Measurements from ENCODE around the gene RPS15.
"Not testable (repeated sequence)": the region's sequence is repeated elsewhere in the genome, so short reads cannot be mapped to it uniquely, and the experiment has no call there.

Gene RPS15

DNA sequence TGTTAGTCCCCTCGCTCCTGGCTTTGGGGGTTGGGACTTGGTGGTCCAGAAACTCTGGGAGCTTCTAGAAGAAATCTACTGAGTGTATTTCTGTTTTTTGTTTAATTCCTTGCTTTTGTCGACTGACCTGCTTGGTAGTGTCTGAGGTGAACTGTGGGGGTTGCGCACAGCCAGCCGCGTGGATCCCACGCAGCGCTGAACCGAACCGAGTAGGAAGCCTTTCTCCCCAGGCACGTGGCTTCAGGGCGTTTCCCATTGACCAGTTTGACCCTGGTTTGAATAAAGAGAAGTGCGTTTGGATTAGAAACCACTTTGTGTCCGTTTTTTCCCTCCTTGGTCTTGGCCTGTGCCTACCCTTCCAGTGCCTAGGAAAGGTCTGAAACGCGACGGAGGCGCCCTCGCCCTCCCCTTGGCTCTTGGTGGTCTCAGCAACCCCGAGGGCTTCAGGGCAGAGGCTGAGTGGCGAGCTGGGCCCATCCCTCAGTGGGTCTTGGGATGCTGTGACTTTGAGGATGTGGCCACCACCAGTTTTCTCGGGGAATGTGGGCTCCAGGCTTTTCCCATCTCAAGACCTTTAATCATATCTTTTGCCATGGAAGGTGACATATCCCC is 2.7 kb upstream of the RPS15 start:
- no peak for DNase-seq (ENCODE audit: low spot score)

DNA sequence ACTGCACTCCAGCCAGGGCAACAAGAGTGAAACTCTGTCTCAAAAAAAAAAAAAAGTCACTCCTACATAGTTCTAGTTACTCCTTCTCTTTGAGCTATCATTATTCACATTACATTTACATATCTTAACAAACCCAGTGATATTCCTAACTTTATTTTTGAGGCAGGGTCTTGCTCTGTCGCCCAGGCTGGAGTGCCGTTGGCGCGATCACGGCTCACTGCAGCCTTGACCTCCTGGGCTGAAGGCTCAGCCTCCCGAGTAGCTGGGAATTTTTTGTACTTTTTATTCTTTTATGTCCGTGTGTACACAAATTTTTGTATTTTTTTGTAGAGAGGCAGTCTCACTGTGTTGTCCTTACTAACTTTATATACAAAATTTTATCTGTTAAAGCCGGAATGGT is 587 bp upstream of the RPS15 start:
- DNase-seq (ENCODE audit: low spot score) = no peak

- DNase-seq (ENCODE audit: low spot score) = no peak
Measured at GRCh38 chr19:1438933-1439354, 748 bp downstream of the RPS15 start.

GRCh38 chr19:1439525-1440417 is 1.6 kb downstream of the RPS15 start:
- not testable (repeated sequence) for DNase-seq (ENCODE audit: low spot score)

DNA sequence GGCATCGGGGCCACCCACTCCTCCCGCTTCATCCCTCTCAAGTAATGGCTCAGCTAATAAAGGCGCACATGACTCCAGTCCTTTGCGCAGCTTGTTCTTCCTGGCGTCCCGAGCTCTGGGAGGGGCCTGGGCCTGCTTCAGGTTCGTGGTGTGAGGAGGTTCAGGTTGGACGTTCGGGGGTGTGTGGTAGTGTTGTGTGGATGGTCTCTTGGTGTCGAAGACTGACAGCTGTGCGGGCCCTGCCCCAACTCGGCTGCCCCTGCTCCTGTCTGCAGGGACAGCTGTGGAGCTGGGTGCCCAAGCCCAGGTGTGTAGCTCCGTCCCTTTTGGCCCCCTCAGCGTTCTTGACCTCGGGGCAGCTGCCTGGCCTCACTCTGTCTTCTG is 2.2 kb downstream of the RPS15 start:
- no peak for DNase-seq (ENCODE audit: low spot score)

DNA sequence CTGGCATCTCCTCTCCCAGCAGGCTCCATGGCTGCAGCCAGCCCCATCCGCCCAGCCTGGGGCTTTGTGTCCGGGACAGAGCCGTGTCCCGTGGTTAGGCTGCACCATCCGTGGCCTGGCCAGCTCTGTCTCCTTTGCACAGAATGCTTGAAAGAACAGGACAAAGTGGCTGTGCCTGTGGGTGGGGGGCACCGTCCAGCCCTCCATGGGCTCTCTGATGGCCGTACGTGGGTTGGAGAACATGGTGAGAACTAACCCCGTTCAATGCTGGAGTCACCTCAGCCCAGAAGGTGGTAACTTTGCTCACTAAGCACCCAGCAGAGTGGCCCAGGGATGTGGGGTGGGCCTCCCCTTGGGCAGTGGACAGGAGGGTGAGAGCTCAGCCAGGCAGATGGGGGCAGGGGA is 2.8 kb downstream of the RPS15 start:
- no peak for DNase-seq (ENCODE audit: low spot score)

- DNase-seq (ENCODE audit: low spot score) = no peak
Measured at GRCh38 chr19:1441677-1442438, 3.7 kb downstream of the RPS15 start.

GRCh38 chr19:1445185-1445931 is 7.2 kb downstream of the RPS15 start:
- DNase-seq (ENCODE audit: low spot score) = peak; percentile 96

DNA sequence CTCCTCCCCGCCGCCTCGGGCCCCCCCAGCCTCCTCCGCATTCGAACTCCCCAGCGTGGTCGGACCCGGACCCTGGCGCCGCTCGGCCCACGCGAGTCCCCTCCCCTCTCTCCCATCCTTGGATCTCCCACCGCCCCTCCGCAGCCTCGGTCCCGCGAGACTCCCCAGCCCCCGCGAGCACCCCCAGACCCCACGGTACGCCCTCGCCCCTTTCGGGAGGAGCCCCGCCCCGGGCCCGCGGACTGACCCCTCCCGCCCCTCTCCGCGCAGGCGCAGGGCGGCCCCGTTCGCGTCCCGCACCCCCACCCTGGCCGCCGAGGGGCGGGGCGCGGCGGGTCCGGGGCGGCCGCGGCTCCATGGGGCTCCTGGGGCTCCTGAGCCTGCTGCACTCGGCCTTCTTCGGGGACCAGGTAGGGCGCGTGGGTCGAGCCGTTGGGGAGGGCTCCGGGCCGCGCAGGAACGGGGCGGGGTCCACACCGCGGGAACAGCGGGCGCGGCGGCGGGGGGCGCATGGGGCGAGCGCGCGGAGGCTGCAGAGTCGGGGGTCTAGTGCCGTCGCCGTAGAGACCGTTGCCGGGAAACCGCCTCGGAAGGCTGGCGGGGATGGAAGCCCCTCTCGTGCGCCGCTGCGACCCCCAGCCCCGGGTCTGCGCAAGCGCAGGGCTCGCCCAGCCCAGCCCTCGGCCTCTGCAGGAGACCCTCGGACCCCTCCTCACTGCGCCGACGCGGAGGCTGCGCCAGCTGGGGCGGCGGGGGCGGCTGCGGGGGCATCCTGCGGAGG is 7.9 kb downstream of the RPS15 start:
- peak; percentile 72 for DNase-seq (ENCODE audit: low spot score)

DNA sequence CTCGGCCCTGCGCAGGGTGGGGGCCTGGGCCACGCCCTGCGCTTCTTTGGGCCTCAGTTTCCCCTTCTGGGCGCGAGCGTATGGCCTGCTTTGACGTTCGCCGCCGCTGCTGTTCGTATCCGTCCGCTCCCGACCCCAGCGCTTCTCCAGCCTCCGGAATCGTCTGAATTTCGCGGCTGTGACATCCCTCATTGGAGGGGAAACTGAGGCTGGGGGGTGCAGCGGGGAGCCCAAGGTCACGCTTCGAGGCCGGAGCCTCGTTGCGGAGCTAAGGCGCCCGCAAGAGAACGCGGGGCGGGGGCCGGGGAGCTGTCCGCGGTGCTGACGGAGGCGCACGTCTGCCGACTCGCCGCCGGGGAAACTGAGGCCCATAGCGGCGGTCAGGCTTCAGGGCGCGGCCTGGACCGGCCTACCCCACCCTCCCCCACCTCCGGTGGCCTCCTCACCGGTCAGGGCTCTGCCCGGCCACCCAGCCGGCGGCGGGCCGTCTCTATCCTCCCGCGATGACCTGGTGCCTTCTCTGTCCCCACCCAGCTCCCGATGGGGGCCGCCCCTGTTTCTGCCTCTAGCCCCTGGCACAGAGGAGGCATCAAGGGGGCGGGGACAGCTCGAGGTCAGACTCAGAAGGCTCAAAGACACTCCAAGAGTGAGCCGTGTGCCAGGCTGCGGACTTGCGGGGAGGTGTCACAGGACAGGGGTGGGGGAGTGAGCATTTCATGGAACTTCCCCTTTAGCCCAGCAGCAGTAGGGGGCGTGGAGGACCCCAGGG is 8.7 kb downstream of the RPS15 start:
- peak; percentile 33 for DNase-seq (ENCODE audit: low spot score)

- DNase-seq (ENCODE audit: low spot score) = no peak
Measured at GRCh38 chr19:1447504-1447903, 9.3 kb downstream of the RPS15 start.

- DNase-seq (ENCODE audit: low spot score) = no peak
Measured at GRCh38 chr19:1447944-1448343, 9.7 kb downstream of the RPS15 start.

DNA sequence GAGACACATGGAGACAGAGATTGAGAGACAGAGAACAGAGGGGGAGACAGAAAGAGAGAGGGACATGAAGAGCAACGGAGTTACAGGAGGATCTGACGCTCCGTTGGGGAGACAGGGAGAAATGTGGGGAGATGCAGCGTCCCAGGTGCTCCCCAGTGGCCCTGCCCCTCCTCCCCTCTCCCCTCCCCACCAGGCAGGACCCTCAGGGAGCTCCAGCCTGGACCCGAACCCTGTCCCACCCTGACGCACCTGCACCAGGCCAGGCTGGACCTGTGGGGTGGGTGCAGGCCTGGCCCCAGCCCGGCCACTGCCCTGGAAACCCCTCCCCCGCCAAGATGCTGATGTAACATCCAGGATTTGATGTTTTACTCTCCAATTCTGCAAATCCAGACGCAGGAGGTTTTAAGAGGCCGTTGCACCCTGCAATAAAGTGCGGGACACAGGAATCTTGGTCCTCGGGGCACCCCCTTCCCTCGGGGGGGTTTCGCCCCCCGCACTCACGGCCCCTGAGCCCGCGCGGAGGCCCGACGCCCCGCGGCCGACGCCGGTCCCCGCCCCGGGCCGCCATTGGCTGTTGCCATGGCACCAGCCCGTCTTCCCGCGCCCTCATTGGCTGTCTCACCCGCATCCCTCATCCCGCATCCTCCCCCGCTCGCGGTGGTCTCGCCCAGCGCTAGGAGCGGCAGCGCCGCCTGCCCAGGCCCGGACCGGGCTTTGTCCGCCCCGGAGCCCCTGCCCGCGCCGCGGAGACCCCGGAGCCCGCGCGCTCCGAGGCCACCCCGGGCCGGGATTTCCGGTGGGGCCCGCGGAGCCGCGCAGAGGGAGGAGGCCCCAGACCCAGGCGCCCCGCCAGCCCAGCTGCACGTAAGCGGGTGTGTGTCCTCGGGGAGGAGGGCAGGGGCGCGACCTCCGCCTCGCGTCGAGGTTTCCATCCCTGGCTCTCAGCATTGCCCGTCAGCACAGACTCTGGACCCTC is 11.6 kb downstream of the RPS15 start, which contains the start of gene APC2:
Gene APC2, plus strand, starts transcription at position 655 of the 976 bp plus-strand sequence. CDS start 2,881 bp downstream, outside the sequence.
- peak; percentile 90 for DNase-seq (ENCODE audit: low spot score)

DNA sequence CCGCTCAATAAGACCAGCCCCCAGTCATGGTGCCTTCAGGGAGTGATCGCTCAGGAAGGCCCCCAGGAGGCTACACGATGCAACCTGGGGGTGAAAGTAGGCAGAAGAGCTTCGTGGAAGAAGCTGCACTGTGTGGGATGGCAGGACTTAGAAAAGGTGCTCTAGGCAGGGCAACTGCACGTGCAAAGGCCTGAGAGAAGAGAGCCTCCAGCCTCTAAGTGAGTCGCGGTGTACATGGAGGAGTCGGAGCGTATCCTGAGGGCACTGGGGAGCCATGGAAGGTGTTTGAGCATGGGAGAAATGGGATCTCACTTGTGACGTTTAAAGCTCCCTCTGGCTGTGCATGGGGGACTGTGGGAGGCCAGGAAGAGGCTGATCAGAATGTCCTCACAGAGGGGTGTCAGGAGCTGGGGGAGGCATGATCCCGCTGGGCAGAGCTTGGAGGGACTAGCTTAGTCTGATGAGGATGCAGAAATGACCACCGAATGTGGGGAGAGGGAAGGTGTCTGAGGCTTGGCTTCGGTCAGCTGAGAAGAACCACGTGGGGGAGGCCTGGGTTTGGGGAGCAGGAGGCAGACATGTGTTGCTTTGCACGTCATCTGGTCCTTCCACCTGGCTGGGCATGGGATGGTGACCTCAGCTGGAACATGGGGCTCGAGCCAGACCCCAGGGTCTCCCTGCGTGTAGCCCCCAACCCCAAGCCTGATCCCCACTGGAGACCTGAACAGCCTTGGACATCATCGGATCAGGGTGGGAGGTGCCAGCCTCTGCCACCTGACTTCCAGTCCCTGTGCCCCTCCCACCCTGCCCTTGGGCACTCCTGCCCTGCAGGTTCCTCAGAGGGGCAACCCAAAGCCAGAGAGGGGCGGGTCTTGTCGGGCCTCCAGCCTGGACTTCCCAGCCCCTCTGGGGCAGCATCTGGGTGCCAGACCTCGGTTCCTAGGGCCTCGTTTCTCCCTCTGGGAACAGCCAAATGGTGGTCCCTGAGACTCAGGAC is 12.8 kb downstream of the RPS15 start:
- no peak for DNase-seq (ENCODE audit: low spot score)

GRCh38 chr19:1451916-1452801 is 14.0 kb downstream of the RPS15 start:
- DNase-seq (ENCODE audit: low spot score) = no peak

DNA sequence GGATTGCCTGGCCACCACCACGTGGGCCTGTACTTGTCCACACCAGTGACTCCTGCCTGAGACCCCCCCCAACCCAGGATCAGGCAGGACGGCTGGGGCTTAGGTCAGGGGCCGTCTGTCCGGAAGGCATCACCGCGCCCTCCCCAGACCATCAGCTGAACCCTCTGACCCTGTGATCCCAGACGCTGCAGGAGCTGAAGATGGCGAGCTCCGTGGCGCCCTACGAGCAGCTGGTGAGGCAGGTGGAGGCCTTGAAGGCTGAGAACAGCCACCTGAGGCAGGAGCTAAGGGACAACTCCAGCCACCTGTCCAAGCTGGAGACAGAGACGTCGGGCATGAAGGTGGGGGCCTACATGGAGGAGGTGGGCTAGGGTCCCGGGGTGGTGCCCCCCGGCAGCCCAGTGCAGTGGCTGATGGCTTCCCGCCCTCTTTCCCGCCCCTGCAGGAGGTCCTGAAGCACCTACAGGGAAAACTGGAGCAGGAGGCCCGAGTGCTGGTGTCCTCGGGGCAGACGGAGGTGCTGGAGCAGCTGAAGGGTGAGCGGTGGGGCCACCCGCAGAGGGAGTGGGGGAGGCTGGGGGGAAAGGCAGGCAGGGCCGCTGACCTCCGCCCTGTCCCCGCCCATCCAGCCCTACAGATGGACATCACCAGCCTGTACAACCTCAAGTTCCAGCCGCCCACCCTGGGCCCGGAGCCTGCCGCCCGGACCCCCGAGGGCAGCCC is 14.8 kb downstream of the RPS15 start:
- no peak for DNase-seq (ENCODE audit: low spot score)

All from AG20443 (cell line).